GM12891 (cell line): ENCODE results near the gene ETV3.
"Not testable (repeated sequence)": the region's sequence is repeated elsewhere in the genome, so short reads cannot be mapped to it uniquely, and the experiment has no call there.

Experiments
- DNase-seq: peaks from one replicate; pipeline ENCODE4 v3.0.0; 2011; ENCODE audit warnings: low spot score; ENCODE audit not compliant: insufficient read length
- FAIRE-seq: peaks from 2 replicates; lab custom pipeline; 2011; peaks lifted over from hg19 to GRCh38; lab: Jason Lieb, UNC
- PAX5 ChIP-seq: IDR thresholded peaks from 2 replicates; pipeline ENCODE4 v1.6.1; 2011; ENCODE audit warnings: low read length, moderate library complexity, mild to moderate bottlenecking; ENCODE audit not compliant: insufficient read depth, severe bottlenecking
- POLR2A ChIP-seq: IDR thresholded peaks from 2 replicates; pipeline ENCODE4 v1.6.1; 2011; ENCODE audit warnings: low read depth, low read length, control low read depth
- POLR2AphosphoS5 ChIP-seq: IDR thresholded peaks from 2 replicates; pipeline ENCODE4 v1.6.1; 2011; ENCODE audit warnings: low read depth, low read length, control low read depth
- POU2F2 ChIP-seq: IDR thresholded peaks from 2 replicates; pipeline ENCODE4 v1.6.1; 2011; ENCODE audit warnings: low read depth, mild to moderate bottlenecking, control low read depth, low read length, moderate library complexity
- SPI1 ChIP-seq: IDR thresholded peaks from 2 replicates; pipeline ENCODE4 v1.6.1; 2011; ENCODE audit warnings: low read depth, low read length, control low read depth
- TAF1 ChIP-seq: IDR thresholded peaks from 2 replicates; pipeline ENCODE4 v1.6.1; 2011; ENCODE audit warnings: low read depth, low read length, control low read depth

The ETV3 gene

GRCh38 chr1:157099633-157100009 lies 38.6 kb downstream of the ETV3 start, which contains the start of gene ETV3L:
Gene ETV3L, minus strand, starts transcription at chr1:157099808. Its CDS starts 285 bp downstream, at chr1:157099523.
- no peak for FAIRE-seq
- TF ChIP-seq PAX5 (no peak), POLR2AphosphoS5 (no peak), SPI1 (no peak), POLR2A (no peak), TAF1 (no peak), POU2F2 (no peak)
- no peak for DNase-seq

DNA sequence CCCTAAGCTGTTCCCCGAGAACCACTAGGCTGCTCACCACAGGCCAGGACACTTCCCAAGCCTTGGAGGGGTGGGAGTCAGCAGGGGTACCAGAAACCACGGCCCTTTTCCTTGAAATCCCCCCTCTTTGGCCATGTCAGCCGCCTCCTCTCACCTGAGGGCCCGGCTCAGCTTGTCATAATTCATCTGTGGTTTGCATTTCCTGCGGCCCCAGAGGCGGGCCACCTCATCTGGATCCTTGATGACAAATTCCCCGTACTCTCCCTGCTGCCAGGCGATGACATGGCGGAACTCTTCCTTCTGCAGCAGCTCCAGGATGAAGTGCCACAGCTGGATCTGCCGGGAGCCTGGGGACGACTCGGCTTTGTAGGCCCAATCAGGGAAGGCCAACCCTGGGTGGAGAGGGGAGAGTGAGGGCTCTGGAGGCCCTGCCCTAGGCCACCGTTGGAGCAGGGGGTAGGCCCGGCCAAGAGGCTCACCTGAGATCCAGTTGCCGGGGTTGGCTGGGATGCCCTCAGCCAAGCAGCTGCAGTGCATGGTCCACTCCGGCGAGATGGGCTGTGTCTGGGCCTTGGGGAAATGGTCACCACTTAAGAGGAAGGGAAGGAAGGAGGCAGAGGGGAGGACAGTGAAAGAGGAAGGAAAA lies 39.1 kb downstream of the ETV3 start:
- not testable (repeated sequence) for FAIRE-seq, DNase-seq

DNA sequence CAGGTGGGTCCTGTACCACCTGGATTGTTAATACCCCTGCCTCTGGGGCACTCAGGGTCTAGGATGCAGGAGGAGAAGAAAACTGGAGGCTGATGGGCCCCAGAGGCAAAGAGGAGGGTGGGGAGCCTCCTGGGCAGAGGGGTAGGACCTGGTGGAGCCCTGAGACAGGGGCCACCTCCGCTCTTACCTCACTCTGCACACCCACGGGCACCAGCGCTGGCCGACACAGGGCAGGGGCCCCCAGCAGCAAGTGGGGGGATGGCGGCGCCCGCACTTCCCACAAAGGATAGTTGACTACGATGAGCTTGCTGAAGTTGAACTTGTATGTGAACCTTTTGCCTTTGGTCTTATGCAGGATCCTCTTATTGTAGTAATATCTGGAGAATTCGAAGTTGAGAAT lies 39.7 kb downstream of the ETV3 start:
- no peak for FAIRE-seq

GRCh38 chr1:157097692-157098091 lies 40.5 kb downstream of the ETV3 start:
- no peak for TF ChIP-seq POU2F2
- TF ChIP-seq POLR2AphosphoS5 = no peak
- no peak for TF ChIP-seq SPI1
- no peak for TF ChIP-seq TAF1
- no peak for TF ChIP-seq PAX5
- TF ChIP-seq POLR2A = no peak
- DNase-seq (no peak), FAIRE-seq (no peak)

More for the DNA sequence above, 39.7 kb downstream of the ETV3 start:
- TF ChIP-seq POLR2A (no peak), POU2F2 (no peak), SPI1 (no peak), PAX5 (no peak), POLR2AphosphoS5 (no peak), TAF1 (no peak)
- DNase-seq = no peak

DNA sequence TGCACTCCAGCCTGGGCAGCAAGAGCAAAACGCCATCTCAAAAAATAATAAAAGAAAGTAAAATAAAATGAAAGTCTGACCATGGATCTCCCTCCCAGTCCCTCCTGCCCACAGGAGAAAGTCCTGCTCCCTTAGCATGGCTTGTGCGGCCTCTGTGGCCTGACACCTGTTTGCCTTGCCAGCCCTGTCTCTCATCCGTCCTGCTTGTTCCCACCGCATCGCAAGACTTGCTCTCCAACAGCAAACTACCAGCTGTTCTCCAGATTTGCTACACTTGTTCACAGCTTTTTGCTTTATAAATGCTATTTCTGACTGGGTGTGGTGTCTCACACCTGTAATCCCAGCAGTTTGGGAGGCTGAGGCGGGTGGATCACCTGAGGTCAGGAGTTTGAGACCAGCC lies 41.3 kb downstream of the ETV3 start:
- no peak for DNase-seq
- TF ChIP-seq TAF1 = no peak
- TF ChIP-seq PAX5 = no peak
- TF ChIP-seq POLR2A = no peak
- TF ChIP-seq POU2F2 = no peak
- TF ChIP-seq POLR2AphosphoS5 = no peak
- TF ChIP-seq SPI1 = no peak
- no peak for FAIRE-seq

- FAIRE-seq = no peak
- no peak for DNase-seq
- TF ChIP-seq SPI1 (no peak), PAX5 (no peak), POLR2A (no peak), TAF1 (no peak), POU2F2 (no peak)
Observed at GRCh38 chr1:157095551-157095950, 42.6 kb downstream of the ETV3 start.

GRCh38 chr1:157095091-157095490 lies 43.1 kb downstream of the ETV3 start:
- no peak for FAIRE-seq
- DNase-seq = no peak
- TF ChIP-seq SPI1 = no peak
- TF ChIP-seq PAX5 = no peak
- no peak for TF ChIP-seq POLR2A
- TF ChIP-seq TAF1 = no peak
- no peak for TF ChIP-seq POLR2AphosphoS5
- TF ChIP-seq POU2F2 = no peak

DNA sequence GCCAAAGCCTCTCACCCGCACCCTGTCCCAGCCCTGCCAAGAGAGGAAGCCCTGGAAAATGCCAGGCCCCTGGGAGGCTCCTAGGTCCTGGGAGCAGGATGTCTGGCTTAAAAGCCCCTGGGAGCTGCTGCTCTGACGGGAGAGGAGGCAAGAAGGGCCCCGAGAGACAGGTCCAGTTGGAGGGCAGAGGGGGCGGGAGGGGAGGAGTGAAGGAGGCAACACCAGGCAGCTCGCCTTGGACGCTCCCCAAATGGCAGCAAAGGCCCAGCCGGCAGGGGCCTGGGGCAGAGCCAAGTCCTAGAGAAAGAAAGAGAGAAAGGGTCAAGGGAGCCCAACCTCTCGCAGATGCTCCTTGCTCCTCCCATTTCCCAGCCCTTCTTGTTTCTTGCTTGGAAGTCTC lies 45.4 kb downstream of the ETV3 start:
- FAIRE-seq = no peak
- TF ChIP-seq SPI1 = no peak
- TF ChIP-seq POU2F2 = no peak
- DNase-seq = no peak

DNA sequence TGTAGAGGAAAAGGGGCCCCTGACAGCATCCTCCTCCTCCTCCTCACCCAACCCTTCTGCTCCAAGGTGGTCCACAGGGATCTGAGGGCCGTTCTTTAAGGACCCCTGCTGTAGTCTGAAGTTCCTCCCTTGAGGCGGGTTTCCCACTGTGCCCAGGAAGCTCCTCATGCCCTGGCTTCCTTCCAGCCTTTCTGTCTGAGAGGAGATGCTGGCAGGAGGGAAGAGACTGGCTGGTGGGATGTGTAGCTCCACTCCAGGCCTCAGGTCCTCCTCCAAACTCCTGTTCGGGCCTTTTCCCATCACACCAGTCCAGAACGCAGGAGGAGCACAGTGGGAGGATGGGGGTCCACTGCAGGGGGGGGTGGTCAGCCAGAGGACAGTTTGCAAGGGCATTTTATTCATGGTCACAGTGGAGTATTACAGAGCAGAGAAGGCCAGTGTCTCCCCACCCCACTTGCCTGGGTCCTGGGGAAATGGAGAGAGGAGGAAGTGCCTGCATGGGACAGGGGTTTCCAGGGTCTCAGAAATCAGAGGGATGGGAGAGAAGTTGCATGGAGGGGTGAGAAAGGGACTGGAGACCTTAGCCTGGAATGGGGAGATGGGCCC lies 46.4 kb downstream of the ETV3 start:
- no peak for DNase-seq
- TF ChIP-seq TAF1 = no peak
- no peak for TF ChIP-seq POU2F2
- no peak for TF ChIP-seq POLR2AphosphoS5
- no peak for TF ChIP-seq POLR2A
- TF ChIP-seq SPI1 = no peak
- no peak for TF ChIP-seq PAX5
- FAIRE-seq = no peak

DNA sequence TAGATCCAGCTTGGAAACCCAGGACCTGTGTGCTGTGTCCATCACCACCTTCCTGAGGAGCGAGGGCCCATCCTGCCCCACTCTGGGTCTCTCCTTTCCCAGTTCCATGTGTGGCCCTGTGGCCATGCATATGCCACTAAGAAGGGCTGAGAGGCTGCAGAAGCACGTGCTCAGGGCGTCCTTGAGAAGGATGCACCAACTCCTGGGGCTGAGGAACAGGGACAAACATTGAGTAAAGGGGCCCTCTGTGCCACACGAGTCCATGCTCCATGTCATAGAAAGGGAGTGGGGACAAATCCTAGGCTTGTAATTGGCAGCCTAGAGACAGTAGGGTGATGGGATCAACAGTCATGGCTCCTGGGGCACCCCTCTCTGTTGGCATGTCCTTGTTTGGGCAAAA lies 47.0 kb downstream of the ETV3 start:
- TF ChIP-seq POLR2A (no peak), POLR2AphosphoS5 (no peak), TAF1 (no peak), PAX5 (no peak)
- FAIRE-seq (no peak), DNase-seq (no peak)
